ENCODE results near the gene GATA1.

DNA sequence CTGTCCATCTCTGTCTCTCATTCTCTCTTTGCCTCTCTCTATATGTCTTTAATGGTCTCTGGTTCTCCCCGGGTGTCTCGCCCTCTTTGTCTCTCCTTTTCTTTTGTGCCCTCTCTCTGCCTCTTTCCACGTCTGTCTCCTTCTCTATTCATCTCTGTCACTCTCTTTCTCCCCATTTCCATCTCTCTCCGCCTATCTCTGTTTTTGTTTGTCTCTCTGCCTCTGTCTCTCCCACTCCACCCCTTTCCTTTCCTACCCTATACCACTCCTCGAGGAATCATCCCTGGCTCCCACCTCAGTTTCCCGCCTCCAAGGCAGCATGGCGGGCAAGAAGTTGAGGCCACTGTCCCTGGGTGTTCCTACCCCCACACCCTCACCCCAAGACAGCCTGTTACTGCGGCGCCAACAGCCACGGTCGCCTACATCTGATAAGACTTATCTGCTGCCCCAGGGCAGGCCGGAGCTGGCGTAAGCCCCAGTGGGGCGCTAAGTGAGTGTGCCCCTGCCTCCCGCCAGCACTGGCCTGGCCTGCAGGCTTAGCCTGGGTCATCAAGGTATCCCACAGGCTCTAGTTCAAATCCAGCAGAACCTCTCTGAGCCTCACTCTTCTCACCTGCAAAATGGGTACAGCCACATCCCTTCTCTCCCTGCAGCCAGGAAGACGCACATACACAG lies 713 bp upstream of the GATA1 start:
- TF ChIP-seq GATA2 (IDR thresholded peaks at IDR 0.05; ENCODE audit: low read depth, low read length) (no peak), GATA3 (IDR thresholded peaks at IDR 0.05; ENCODE audit: low read depth, low read length) (no peak)

Measured in SH-SY5Y (cell line).